WTC11 (cell line): Measurements from ENCODE around the gene TTC4.

Source experiments
- CREB1 ChIP-seq: sonication (generic); formaldehyde crosslinking; IDR thresholded peaks from 2 replicates; pipeline ENCODE4 v1.8.0; 2023; ENCODE audit warnings: mild to moderate bottlenecking, missing genetic modification reagents
- CTCF ChIP-seq: fragments of 200-600 bp; IDR thresholded peaks from 2 replicates; pipeline ENCODE4 v1.8.0; 2022; ENCODE audit warnings: antibody characterized with exemption
- E2F5 ChIP-seq: sonication (generic); formaldehyde crosslinking; IDR thresholded peaks from 2 replicates; pipeline ENCODE4 v1.8.1; 2022; ENCODE audit warnings: mild to moderate bottlenecking, moderate library complexity, missing genetic modification reagents
- FOXP1 ChIP-seq: sonication (generic); formaldehyde crosslinking; IDR thresholded peaks from 2 replicates; pipeline ENCODE4 v1.8.0; 2022; ENCODE audit warnings: missing genetic modification reagents, mild to moderate bottlenecking, moderate library complexity, borderline replicate concordance
- MAX ChIP-seq: sonication (generic); formaldehyde crosslinking; IDR thresholded peaks from 2 replicates; pipeline ENCODE4 v1.8.0; 2022; ENCODE audit warnings: mild to moderate bottlenecking, missing genetic modification reagents
- STAT6 ChIP-seq: sonication (generic); formaldehyde crosslinking; conservative IDR thresholded peaks from 2 replicates; pipeline ENCODE4 v1.8.1; 2023; ENCODE audit warnings: mild to moderate bottlenecking, low read depth, missing genetic modification reagents, moderate library complexity
- TCF7 ChIP-seq: sonication (generic); formaldehyde crosslinking; IDR thresholded peaks from 2 replicates; pipeline ENCODE4 v1.8.0; 2022; ENCODE audit warnings: mild to moderate bottlenecking, low read depth, missing genetic modification reagents, moderate library complexity
- ZNF423 ChIP-seq: fragments of 250-450 bp; sonication (Bioruptor Pico); IDR thresholded peaks from 2 replicates; pipeline ENCODE4 v2.1.2; 2022; ENCODE audit warnings: mild to moderate bottlenecking, moderate library complexity
- TF ChIP-seq, protein P1 (sequence below): sonication (generic); formaldehyde crosslinking; IDR thresholded peaks from 2 replicates; pipeline ENCODE4 v1.8.0; 2022; ENCODE audit warnings: missing genetic modification reagents
- TF ChIP-seq, protein P2 (sequence below): sonication (generic); formaldehyde crosslinking; IDR thresholded peaks from 2 replicates; pipeline ENCODE4 v1.8.1; 2022; ENCODE audit warnings: mild to moderate bottlenecking, missing genetic modification reagents, moderate library complexity, borderline replicate concordance

DNA sequence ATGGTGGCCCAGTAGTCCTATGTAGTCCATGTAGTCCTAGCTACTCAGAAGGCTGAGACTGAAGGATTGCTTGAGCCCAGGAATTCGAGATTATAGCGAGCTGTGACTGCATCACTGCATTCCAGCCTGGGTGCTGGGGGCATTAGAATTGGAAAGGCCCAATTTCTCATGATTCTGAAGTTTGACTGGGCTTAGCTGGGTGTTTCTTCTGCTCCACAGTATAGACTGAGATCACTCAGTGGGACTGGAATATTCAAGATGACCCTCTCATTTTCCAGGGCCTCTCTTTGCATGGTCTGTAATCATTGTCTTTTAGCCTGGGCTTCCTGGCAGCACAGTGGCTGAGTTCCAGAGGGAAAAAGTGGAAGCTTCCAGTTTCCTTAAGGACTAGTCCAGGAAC lies 47.9 kb upstream of the TTC4 start:
- no peak for TF ChIP-seq MAX (CRISPR knock-in tag)
- no peak for TF ChIP-seq FOXP1 (CRISPR knock-in tag)
- no peak for TF ChIP-seq CTCF
- TF ChIP-seq CREB1 (CRISPR knock-in tag), result no peak
- TF ChIP-seq, protein P1, sequence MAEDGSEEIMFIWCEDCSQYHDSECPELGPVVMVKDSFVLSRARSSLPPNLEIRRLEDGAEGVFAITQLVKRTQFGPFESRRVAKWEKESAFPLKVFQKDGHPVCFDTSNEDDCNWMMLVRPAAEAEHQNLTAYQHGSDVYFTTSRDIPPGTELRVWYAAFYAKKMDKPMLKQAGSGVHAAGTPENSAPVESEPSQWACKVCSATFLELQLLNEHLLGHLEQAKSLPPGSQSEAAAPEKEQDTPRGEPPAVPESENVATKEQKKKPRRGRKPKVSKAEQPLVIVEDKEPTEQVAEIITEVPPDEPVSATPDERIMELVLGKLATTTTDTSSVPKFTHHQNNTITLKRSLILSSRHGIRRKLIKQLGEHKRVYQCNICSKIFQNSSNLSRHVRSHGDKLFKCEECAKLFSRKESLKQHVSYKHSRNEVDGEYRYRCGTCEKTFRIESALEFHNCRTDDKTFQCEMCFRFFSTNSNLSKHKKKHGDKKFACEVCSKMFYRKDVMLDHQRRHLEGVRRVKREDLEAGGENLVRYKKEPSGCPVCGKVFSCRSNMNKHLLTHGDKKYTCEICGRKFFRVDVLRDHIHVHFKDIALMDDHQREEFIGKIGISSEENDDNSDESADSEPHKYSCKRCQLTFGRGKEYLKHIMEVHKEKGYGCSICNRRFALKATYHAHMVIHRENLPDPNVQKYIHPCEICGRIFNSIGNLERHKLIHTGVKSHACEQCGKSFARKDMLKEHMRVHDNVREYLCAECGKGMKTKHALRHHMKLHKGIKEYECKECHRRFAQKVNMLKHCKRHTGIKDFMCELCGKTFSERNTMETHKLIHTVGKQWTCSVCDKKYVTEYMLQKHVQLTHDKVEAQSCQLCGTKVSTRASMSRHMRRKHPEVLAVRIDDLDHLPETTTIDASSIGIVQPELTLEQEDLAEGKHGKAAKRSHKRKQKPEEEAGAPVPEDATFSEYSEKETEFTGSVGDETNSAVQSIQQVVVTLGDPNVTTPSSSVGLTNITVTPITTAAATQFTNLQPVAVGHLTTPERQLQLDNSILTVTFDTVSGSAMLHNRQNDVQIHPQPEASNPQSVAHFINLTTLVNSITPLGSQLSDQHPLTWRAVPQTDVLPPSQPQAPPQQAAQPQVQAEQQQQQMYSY (CRISPR knock-in tag), result no peak
- no peak for TF ChIP-seq TCF7 (CRISPR knock-in tag)
- TF ChIP-seq E2F5 (CRISPR knock-in tag), result no peak
- TF ChIP-seq, protein P2, sequence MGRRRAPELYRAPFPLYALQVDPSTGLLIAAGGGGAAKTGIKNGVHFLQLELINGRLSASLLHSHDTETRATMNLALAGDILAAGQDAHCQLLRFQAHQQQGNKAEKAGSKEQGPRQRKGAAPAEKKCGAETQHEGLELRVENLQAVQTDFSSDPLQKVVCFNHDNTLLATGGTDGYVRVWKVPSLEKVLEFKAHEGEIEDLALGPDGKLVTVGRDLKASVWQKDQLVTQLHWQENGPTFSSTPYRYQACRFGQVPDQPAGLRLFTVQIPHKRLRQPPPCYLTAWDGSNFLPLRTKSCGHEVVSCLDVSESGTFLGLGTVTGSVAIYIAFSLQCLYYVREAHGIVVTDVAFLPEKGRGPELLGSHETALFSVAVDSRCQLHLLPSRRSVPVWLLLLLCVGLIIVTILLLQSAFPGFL (CRISPR knock-in tag), result no peak
- TF ChIP-seq ZNF423, result no peak
- no peak for TF ChIP-seq STAT6 (CRISPR knock-in tag)
